ENCODE results near the gene EFCAB5.
A peak's percentile ranks its signal among the peaks of the same experiment; 100 is the strongest.
"Not testable (repeated sequence)": the region's sequence is repeated elsewhere in the genome, so short reads cannot be mapped to it uniquely, and the experiment has no call there.

The EFCAB5 gene

DNA sequence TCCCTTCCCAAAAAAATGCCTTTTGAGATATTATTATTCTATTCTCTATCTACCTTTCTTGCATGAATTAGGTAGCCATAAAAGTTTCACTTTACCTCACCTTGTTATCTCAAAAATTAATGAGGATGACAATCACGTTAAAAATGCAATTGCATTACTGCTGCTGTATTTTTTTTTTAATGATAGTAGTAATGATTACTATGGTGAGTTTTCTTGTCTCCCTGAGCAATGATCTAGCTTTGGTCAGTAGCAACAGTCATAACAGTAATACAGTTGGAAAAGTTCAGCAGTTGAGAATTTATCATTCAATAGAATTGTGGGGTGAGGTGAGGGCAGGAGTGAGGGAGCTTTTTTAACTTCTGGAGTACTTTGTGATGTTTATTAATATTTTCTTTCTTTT, at the start of gene EFCAB5:
TSS of gene EFCAB5 (plus strand) at position 301 of the 400 bp plus-strand sequence. CDS start 163 bp downstream, outside the sequence.
- DNase-seq = no peak

DNA sequence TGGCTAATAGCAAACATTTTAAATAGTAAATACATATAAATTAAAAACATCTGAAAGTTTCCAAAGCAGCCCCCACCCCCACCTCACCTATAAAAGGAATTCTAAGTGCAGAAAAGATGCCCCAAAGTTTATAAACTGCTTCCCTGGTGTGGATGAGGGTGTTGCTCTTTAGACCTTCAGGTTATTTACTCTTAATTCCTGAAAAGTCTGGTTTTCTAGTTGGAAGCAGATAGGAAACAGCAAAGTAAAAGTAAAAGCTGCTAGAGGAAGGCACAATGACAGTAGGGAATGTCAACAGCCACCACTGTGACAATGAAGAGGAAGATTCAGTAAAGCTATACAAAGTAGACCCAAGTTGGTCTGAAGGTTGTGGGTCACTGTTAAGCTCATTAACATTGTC, 49.2 kb upstream of the EFCAB5 start:
- no peak for DNase-seq

DNA sequence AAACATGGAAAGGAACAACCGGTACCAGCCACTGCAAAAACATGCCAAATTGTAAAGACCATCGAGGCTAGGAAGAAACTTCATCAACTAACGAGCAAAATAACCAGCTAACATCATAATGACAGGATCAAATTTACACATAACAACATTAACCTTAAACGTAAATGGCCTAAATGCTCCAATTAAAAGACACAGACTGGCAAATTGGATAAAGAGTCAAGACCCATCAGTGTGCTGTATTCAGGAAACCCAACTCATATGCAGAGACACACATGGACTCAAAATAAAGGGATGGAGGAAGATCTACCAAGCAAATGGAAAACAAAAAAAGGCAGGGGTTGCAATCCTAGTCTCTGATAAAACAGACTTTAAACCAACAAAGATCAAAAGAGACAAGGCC, 44.3 kb upstream of the EFCAB5 start:
- DNase-seq = not testable (repeated sequence)

DNA sequence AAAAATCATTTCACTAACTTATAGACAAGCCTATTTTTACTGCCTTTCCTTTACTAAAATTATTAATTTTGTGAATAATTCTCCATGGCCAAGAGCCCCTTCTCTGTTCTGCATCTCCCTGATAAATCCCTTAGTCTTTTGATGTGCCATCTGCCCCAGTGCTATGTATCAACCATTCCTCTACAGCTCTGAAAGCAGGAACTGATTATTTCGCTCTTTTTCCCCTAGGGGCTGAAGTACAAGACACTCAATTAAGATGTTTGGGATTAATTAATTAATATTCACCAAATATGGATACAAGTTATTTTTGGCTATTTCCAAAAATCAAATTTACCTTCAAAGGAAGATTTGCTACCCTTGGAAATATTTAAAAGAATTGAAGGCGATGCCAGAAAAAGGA, 38.0 kb upstream of the EFCAB5 start:
- DNase-seq = no peak

DNA sequence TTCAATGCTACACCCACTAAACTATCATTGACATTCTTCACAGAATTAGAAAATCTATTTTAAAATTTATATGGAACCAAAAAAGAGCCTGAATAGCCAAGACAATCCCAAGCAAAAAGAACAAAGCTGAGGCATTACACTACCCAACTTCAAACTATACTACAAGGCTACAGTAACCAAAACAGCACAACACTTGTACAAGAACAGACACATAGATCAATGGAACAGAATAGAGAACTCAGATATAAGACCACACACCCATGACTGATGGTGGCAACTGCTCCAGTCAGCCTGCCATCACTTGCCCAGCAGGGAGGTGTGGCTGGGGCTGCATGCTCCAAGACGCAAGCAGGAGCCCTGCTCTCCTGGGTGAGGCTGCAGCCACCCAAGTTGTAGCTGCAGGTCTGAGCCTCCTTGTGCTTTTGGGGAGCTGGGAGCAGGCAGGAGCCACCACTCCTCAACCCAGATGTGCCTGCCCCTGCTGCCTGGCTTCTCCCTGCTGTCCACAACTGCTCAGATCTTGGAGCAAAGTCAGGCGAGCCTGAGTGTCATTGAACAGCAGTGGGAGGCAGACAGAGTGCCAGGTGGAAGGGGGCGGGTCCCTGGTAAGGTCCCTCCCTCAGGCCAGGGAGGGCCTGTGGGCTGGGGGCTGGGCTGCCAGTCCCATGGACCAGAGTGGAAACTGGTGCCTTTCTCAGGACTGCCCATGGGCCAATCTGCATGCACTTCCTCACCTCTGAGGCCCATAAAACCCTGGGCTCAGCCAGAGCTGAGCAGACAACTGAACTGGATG, 36.2 kb upstream of the EFCAB5 start:
- no peak for DNase-seq

DNA sequence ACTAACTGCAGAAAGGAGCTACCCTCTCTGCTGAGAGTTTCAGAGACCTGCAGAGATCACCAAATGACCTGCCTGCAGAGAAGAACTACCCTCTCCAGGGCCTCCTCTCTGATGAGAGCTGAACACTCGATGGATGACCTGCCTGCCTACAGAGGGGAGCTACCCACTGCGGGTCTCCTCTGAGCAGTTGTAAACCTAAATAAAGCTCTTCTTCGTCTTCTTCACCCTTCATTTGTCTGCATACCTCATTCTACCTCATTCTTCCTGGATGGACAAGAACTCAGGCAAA, 35.6 kb upstream of the EFCAB5 start:
- DNase-seq = no peak

DNA sequence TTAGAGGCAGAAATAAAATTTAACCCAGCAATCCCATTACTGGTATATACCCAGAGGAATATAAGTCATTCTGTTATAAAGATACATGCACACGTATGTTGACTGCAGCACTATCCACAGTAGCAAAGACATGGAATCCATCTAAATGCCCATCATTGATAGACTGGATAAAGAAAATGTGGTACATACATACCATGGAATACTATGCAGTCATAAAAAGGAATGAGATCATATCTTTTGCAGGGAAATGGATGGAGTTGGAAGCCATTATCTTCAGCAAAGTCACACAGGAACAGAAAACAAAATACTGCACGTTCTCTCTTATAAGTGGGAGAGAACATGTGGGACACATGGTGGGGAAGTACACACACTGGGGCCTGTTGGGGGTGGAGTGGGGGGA, 34.5 kb upstream of the EFCAB5 start:
- no peak for DNase-seq

DNA sequence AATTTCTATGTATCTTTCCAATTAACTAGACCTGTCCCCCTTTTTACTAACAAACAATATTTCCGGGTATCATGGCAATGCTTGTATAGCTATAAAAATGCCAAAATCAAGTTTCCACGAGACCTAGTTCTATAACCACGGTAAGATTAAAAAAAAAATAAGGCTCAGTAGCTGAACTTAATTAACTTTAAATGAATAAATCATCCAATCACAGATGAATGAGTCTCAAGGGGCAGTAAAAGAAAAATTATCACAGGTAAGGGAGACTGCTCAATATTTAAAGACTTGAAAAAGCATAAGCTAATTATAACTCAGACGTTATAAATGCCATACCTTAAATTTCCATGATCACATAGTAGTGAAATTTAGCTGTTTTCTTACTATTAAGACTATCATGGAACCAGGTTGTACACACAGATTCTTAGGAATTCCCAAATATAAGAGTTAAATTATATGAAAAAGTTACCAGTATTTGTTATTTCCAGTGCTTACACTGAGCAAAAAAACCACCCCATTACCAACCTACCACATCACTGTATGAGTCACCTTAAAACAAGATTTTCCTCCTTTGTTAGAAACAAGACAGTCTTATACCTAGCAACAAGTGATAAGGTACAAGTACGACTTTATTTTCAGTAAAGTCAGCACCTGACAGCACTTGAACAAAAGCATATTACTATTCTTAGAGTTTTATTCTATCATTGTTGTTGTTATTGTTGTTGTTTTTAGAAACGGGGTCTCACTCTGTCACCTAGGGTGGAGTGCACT, 32.0 kb upstream of the EFCAB5 start:
- no peak for DNase-seq

DNA sequence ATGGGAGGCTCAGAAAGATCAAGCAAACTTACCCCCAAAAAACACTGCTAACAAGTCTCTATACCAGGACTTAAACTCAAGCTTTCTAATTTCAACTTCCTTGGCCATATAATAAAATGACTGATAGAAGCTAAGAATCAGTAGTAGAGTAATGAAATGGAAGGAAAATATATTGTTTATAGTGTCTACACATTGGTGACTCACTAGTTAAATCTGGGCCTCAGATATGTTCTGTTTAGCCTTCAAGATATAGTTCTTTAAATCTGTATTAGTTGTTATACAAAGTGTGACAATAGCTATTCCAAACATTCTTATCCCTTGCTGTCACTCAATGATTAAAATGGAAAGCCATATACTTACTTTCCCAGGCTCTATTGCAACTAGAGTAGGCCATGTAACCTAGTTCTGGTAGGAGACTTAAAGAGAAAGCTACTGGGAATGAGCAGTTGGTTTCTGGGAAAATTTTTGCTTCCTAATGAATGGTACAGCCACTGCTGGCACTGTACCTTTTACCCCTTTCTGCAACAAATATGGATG, 29.7 kb upstream of the EFCAB5 start:
- no peak for DNase-seq

DNA sequence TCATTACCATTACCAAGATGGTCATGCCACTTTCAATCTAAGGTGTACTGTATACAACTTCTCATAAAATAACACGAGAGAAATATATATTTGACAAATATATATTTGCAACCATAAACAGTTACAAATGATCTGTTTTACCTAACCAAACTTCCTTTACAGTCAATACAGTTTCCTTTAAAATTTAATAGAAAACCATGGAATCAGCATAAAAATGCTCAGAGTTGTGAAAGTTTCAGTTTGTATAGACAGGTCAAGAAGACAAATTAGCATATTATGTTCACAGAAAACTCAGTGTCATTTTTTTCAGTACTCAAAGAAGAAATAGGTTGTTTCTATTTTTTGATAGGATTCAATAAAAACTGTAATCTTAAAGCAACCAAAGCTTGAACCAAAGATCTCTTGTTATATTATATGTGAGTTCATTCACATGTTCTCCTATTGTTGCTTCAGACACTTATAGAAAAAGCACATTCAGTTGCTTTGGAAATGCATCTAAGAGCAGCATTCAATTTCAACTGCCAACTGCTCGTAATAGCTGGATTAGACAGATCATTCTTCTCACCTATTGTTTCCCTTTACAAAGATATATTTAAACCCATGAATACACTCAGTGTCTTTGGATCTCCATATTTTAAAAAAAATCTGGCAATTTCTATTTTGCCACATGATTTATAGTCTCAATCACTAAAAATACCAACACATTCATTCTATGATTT, 26.5 kb upstream of the EFCAB5 start:
- DNase-seq = no peak

DNA sequence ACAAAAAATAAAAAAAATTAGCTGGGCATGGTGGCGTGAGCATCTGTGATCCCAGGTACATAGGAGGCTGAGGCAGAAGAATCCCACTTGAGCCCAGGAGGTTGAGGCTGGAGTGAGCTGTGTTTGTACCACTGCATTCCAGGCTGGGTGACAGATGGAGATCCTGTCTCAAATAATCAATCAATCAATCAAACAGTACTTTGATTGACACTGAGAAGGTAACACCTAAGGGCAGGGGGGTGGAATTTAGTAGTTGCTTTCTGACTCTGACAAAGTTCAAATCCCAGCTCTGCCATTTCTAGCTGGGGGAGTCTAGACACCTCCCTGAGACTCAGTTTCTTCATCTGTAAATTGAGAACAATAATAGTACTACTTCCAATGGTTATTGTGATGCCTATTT, 23.4 kb upstream of the EFCAB5 start:
- DNase-seq = no peak

DNA sequence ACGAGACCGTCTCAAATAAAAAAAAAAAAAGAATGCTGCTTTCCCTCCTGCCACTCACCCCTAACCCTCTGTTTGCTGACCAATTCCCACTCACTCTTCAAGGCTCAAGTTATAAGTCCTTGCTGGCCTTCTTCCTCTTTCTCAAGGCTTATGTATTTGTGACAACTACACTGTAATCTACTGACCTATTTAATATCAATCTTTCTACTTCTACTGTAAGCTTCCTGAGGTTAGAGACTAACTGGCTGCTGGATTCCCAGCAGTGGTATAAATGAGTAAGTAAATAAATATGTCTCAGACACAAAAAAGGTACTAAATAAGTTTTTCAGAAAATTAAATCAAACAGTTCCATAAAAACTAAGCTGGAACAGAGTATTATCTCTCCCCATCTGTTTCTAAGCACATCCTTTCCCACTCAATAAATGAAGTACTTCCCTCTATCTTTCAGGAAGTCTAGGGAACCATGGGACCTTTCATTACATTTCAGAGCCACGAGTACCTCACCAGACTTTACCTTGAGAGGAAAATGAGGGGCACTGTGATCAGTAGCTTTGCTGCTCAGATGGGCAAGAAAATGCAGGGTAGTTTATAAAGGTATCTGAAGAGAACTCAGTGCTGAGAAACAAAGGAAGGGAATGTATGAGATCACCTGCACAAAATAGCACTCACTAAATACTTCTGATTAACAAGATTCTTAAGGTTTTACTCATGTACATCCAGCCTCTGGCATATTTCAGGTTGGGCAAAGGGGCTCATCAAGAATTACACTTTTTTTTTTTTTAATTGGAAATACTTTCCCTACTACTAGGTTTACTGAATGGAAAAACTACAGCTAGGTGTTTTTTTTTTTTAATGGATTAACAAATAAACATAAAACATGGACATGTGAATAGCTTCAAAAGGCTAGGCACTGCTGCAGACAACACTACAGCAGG, 22.2 kb upstream of the EFCAB5 start:
- DNase-seq = no peak

DNA sequence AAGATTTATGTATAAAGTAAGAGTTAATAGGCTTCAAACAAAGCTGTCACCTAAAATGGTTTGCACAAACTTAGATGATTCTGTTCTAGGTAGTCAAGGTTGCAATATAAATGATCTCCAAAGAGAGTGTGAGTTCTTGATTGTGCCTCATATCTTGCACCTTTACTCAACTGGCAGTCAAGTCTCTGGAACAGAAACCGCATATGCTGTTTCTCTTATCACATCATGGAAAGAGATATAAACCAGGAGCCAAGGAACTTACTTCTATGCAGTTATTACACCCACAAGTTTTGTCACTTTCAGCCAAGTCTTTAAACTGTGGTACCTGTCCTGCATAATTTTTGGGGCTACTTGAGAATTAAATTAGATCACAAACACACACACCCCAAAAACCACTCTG, 16.6 kb upstream of the EFCAB5 start:
- no peak for DNase-seq

DNA sequence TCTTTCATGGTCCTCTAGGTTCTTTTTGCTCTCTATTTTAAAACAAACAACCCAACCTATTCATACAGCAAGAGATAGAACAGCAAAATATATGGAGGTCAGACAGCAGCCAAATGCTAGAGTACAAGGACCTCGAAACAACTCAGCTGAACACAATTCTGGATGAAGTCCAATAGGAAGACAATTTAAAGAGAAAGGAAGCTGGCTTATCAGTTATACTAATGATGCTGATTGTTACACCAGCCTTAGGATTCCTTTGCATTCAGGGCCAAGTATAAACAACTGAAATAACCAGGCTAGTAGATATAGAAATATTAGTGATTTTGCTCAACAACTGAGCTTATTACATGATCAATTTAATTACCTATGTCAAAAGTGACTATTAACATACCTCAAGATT, 13.9 kb upstream of the EFCAB5 start:
- no peak for DNase-seq

DNA sequence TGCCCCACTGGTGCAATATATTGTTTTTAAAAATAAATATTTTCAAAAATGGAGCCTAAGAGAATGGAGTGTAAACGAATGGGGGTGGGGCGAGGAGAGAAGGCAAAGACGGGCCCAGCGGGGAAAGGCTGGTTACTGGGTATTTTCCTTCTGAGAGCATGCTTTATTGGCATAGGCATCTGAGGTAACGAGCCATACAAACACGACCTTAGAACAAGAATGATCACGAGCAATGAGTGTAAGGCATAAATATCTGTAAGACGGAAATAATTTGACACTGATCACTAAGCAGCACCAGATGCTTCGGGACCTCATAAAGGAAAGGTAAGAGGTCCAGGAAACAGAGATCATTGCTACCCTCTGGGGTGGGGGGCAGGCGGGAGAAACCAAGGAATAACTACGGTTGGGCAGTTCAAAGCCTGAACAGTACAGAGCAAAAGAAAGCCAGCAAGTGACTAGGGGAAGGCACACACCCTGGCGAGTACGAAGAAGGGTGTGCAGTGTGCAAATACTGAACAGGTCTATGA, 12.4 kb upstream of the EFCAB5 start:
- peak; percentile 47 for DNase-seq

DNA sequence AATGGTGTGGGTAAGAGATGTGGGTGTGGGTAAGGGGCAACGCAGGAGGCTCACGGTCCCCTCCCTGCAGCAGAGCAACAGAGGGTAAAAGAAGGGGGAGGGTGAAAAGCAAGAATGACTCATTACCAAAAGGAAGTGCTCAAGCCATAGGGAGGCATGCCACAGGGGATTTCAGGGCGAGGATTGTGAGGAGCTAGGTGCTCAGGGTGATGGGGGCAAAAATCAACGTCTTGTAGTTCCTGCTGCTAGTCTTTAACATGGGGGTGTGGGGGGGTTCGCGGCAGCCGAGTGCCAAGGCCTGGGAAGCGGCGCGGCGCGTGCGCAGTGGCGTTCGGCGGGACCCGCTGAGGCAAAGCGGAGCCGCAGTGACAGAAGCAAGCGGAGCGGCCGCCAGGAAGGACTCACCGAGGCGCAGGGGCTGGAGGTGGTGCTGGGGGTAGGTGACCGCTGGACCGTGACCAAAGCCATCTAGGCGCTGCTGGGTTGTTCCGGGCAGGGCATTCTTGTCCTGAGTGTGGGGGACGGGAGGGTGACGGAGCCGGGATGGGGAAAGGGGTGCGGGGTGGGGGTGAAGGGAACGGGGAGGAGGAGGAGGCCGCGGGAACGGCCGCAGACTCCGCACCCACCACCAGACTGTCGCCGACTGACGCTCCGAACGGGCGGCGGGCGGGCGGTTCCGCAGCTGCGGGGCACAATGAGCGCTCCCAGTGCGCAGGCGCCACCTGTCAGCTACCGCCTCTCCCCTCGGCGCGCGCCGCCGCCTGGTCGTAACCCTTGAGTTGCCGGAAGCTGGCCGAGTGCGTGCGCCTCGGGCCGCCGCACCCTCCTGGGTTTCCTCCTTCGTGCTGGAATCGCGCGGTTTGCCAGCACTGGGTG, 11.7 kb upstream of the EFCAB5 start, which contains the start of gene SSH2:
TSS of gene SSH2 (minus strand) at position 696 of the 876 bp plus-strand sequence. CDS start at position 468, 228 bp downstream.
- peak; percentile 87 for DNase-seq

DNA sequence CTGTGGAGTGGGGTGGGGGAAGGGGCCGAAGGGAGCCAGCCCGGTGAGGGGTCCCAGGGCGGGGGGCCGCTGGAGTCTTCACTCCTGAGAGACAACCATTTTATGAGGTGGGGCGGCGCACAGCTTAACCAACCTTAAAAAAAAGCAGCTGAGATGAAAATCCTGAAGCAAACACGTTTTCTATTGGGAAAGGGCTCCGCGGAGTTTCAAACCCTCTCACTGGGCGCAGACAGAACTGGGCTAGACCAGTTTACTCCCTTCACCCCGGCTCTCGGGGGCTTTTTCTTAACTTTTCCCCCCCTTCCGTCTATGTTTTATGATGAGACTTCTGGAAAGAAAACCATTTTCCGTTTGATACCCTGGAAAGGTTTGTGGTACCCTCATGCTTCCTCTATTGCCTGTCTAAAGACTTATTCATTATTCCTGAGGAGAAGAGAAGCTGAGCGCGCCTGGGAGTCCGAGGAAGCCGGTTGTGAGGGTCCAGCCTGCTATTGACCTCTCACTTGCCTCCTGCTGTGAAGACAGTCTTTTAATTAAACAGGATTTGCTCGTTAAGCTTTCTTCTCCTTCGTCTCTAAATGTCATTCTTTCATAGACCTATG, 10.9 kb upstream of the EFCAB5 start:
- no peak for DNase-seq

DNA sequence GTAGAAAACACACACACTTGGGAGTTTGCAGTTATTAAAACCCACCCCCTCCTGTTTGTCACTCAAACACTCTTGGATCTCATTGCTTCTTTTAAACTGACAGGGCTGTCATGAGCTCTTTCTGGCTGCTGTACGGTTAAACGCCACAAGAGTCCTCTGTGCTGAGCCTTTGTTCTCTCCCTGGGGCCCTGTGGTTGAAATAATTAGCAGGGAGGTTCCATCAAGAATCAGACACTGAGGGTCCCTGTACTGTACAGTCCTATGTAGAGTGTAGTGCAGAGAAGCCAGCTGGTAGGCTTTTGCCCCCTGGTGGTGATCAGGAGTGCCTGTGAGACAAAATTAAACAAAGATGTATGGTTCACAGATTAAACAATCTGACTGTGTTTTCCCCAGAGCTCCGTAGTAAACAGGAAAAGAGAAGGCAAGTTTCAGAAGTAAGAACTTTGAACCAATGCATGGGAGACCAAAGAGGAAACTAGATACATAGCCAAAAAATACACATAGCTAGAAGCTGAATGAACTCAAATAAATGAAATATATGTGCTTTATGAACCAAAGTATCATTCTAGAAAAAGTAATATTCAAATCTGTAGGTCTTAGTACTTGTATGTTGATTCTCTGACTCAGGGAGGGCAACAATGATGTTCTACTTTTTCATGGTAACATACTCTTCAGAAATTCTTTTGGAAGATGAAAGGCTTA, 10.1 kb upstream of the EFCAB5 start:
- peak; percentile 81 for DNase-seq

DNA sequence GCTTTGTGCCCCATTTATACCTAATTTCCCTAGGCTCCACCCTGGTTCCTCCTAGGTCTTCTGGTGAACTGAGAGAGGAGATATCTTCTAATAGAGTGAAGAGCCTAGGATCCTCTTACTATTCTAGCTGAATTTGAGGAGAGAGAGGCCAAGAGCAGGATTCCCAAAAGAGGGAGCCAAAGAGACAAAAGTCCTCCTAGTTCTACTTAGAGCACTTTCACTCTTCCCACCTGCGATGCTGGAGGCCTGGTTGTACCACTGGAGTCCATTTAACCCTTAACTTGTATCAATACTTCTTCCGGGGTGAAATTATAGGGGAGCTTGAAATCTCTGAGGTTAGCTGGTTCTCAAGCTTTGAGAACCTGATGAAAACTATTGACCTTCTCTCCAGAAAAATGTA, 8.1 kb upstream of the EFCAB5 start:
- no peak for DNase-seq

DNA sequence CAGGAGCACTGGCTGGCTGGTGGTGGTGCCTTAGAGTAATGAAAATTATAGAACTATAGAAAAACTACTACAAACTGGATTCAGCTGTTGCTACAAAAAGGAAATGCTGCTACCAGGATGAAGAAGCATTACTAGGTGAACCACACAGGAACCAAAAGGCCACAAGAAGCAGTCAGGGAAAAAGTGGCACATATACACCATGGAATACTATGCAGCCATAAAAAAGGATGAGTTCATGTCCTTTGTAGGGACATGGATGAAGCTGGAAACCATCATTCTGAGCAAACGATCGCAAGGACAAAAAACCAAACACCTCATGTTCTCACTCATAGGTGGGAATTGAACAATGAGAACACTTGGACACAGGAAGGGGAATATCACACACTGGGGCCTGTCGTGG, 5.5 kb upstream of the EFCAB5 start:
- DNase-seq = not testable (repeated sequence)

Data from left hindlimb (tissue), 1 donor.